Stimulated activated naive CD8-positive, alpha-beta T cell treated with anti-CD3 and anti-CD28 coated beads, Interleukin-15, amount 100 ng/mL, for 72 hours (primary cell): ENCODE measurements around the gene AK4.
"Not testable (repeated sequence)": the region's sequence is repeated elsewhere in the genome, so short reads cannot be mapped to it uniquely, and the experiment has no call there.

ENCODE experiments used
- ATAC-seq: fragments of 150-1000 bp; cut with Tn5 transposase; 2 replicates; pipeline ENCODE4 v1.10.0; 2021; ENCODE audit warnings: mild to moderate bottlenecking, moderate library complexity
- DNase-seq, 2 donors: peaks; one replicate each; pipeline ENCODE4 v3.0.0; 2021 to 2022
- H3K27ac Mint-ChIP-seq, 2 donors: one replicate each; pipeline ENCODE4 v1.8.0; 2022; ENCODE audit warnings: mild to moderate bottlenecking in 2 of 2, mixed read lengths in 2 of 2, moderate library complexity in 2 of 2
- H3K27me3 Mint-ChIP-seq: one replicate; pipeline ENCODE4 v1.8.0; 2022; ENCODE audit warnings: mixed read lengths
- H3K4me1 Mint-ChIP-seq: one replicate; pipeline ENCODE4 v1.8.0; 2022; ENCODE audit warnings: mild to moderate bottlenecking, mixed read lengths
- H3K4me3 Mint-ChIP-seq, 2 donors: one replicate each; pipeline ENCODE4 v1.8.0; 2022; ENCODE audit warnings: mild to moderate bottlenecking in 2 of 2, mixed read lengths in 2 of 2, moderate library complexity in 1 of 2
- H3K9me3 Mint-ChIP-seq, 2 donors: one replicate each; pipeline ENCODE4 v1.8.0; 2022; ENCODE audit warnings: mixed read lengths in 2 of 2

Gene AK4

GRCh38 chr1:65235867-65236805 is 88.1 kb downstream of the AK4 start:
- Mint-ChIP-seq H3K4me3 (no peak overlapping the region), H3K9me3 (no peaks in the 10 kb centered on the region), H3K27me3 (peaks cover 7% of the 10 kb centered on the region), H3K4me1 (peaks cover 14% of the 10 kb centered on the region), H3K27ac (no peak overlapping the region)
- ATAC-seq: no peak
- no peak for DNase-seq

- not testable (repeated sequence) for H3K4me1 Mint-ChIP-seq, H3K27ac Mint-ChIP-seq, H3K4me3 Mint-ChIP-seq, H3K27me3 Mint-ChIP-seq, DNase-seq, ATAC-seq, H3K9me3 Mint-ChIP-seq
Observed at GRCh38 chr1:65237088-65237487, 89.1 kb downstream of the AK4 start.

- DNase-seq (no peak), ATAC-seq (no peak)
- Mint-ChIP-seq H3K9me3 (no peaks in the 10 kb centered on the region), H3K4me1 (peaks cover under 1% of the 10 kb centered on the region), H3K27me3 (peaks cover 7% of the 10 kb centered on the region), H3K4me3 (no peak overlapping the region), H3K27ac (no peak overlapping the region)
Observed at GRCh38 chr1:65237503-65237902, 89.5 kb downstream of the AK4 start.

- Mint-ChIP-seq H3K4me3 (no peak overlapping the region), H3K27ac (no peak overlapping the region), H3K9me3 (no peaks in the 10 kb centered on the region), H3K27me3 (peaks cover 9% of the 10 kb centered on the region), H3K4me1 (no peaks in the 10 kb centered on the region)
- ATAC-seq (no peak), DNase-seq (no peak)
Observed at GRCh38 chr1:65238010-65238409, 90.0 kb downstream of the AK4 start.

GRCh38 chr1:65243491-65243890 is 95.5 kb downstream of the AK4 start:
- Mint-ChIP-seq H3K27me3 (peaks cover 32% of the 10 kb centered on the region), H3K27ac (no peak overlapping the region), H3K4me1 (no peaks in the 10 kb centered on the region), H3K9me3 (no peaks in the 10 kb centered on the region), H3K4me3 (no peak overlapping the region)
- DNase-seq (no peak), ATAC-seq (no peak)

- Mint-ChIP-seq H3K9me3 (no peaks in the 10 kb centered on the region), H3K27ac (no peak overlapping the region), H3K27me3 (peaks cover 36% of the 10 kb centered on the region), H3K4me1 (no peaks in the 10 kb centered on the region), H3K4me3 (no peak overlapping the region)
- no peak for ATAC-seq
- no peak for DNase-seq
Observed at GRCh38 chr1:65245295-65245694, 97.3 kb downstream of the AK4 start.

- no peak overlapping the region for H3K27ac Mint-ChIP-seq
- H3K9me3 Mint-ChIP-seq: no peaks in the 10 kb centered on the region
- H3K27me3 Mint-ChIP-seq: peaks cover 44% of the 10 kb centered on the region
- no peaks in the 10 kb centered on the region for H3K4me1 Mint-ChIP-seq
- ATAC-seq: no peak
- no peak overlapping the region for H3K4me3 Mint-ChIP-seq
- no peak for DNase-seq
Observed at GRCh38 chr1:65247419-65248359, 99.7 kb downstream of the AK4 start.

GRCh38 chr1:65250826-65251225 is 102.8 kb downstream of the AK4 start:
- peaks cover 17% of the 10 kb centered on the region for H3K4me1 Mint-ChIP-seq

GRCh38 chr1:65253800-65254319 is 105.9 kb downstream of the AK4 start:
- Mint-ChIP-seq H3K27me3 (peaks cover 43% of the 10 kb centered on the region), H3K4me3 (peak overlapping the region; percentile 88 to 90), H3K9me3 (no peaks in the 10 kb centered on the region), H3K4me1 (peaks cover 18% of the 10 kb centered on the region), H3K27ac (no peak overlapping the region)
- ATAC-seq: peak; percentile 56
- DNase-seq: no peak

More at GRCh38 chr1:65250826-65251225, 102.8 kb downstream of the AK4 start:
- H3K27me3 Mint-ChIP-seq: peaks cover 38% of the 10 kb centered on the region
- ATAC-seq: no peak
- no peak for DNase-seq
- no peak overlapping the region for H3K4me3 Mint-ChIP-seq
- no peaks in the 10 kb centered on the region for H3K9me3 Mint-ChIP-seq
- no peak overlapping the region for H3K27ac Mint-ChIP-seq

- H3K27ac Mint-ChIP-seq: peak overlapping the region in 1 of 2 donors; percentile 12
- H3K4me3 Mint-ChIP-seq: peak overlapping the region; percentile 88 to 90
- peaks cover 37% of the 10 kb centered on the region for H3K27me3 Mint-ChIP-seq
- peaks cover 20% of the 10 kb centered on the region for H3K4me1 Mint-ChIP-seq
- no peaks in the 10 kb centered on the region for H3K9me3 Mint-ChIP-seq
- DNase-seq (peak; percentile 85 to 88), ATAC-seq (peak; percentile 94)
Observed at GRCh38 chr1:65254320-65255034, 106.5 kb downstream of the AK4 start.

GRCh38 chr1:65255035-65255655 is 107.1 kb downstream of the AK4 start:
- Mint-ChIP-seq H3K9me3 (no peaks in the 10 kb centered on the region), H3K27ac (peak overlapping the region; percentile 21 to 65)

GRCh38 chr1:65255656-65256050 is 107.7 kb downstream of the AK4 start:
- DNase-seq (no peak), ATAC-seq (no peak)
- H3K4me1 Mint-ChIP-seq: peaks cover 31% of the 10 kb centered on the region
- H3K4me3 Mint-ChIP-seq: peak overlapping the region; percentile 88 to 90
- no peaks in the 10 kb centered on the region for H3K9me3 Mint-ChIP-seq
- H3K27me3 Mint-ChIP-seq: peaks cover 34% of the 10 kb centered on the region
- H3K27ac Mint-ChIP-seq: no peak overlapping the region

More at GRCh38 chr1:65255035-65255655, 107.1 kb downstream of the AK4 start:
- peaks cover 26% of the 10 kb centered on the region for H3K4me1 Mint-ChIP-seq
- H3K27me3 Mint-ChIP-seq: peaks cover 34% of the 10 kb centered on the region
- peak overlapping the region; percentile 88 to 90 for H3K4me3 Mint-ChIP-seq
- no peak for ATAC-seq
- DNase-seq: no peak

- Mint-ChIP-seq H3K9me3 (no peaks in the 10 kb centered on the region), H3K4me3 (no peak overlapping the region), H3K27ac (no peak overlapping the region), H3K27me3 (peaks cover 24% of the 10 kb centered on the region), H3K4me1 (peaks cover 39% of the 10 kb centered on the region)
- DNase-seq (no peak), ATAC-seq (no peak)
Observed at GRCh38 chr1:65256860-65257708, 109.1 kb downstream of the AK4 start.

- Mint-ChIP-seq H3K27ac (no peak overlapping the region), H3K9me3 (no peaks in the 10 kb centered on the region), H3K4me3 (no peak overlapping the region), H3K4me1 (peaks cover 39% of the 10 kb centered on the region), H3K27me3 (peaks cover 24% of the 10 kb centered on the region)
- no peak for ATAC-seq
- no peak for DNase-seq
Observed at GRCh38 chr1:65258106-65258505, 110.1 kb downstream of the AK4 start.
